ENCODE results near the gene SIX2. TPM values are rescaled to one million over a fixed set of nuclear protein-coding genes. Genes with fewer than 3 reads are reported as not detected.

Gene SIX2
- total and polyA plus RNA-seq, 2 of the 8 experiments (the other 6 are each of a cell fraction or from before 2014, with no cell fraction given) = 0.47 to 1.0 TPM

DNA sequence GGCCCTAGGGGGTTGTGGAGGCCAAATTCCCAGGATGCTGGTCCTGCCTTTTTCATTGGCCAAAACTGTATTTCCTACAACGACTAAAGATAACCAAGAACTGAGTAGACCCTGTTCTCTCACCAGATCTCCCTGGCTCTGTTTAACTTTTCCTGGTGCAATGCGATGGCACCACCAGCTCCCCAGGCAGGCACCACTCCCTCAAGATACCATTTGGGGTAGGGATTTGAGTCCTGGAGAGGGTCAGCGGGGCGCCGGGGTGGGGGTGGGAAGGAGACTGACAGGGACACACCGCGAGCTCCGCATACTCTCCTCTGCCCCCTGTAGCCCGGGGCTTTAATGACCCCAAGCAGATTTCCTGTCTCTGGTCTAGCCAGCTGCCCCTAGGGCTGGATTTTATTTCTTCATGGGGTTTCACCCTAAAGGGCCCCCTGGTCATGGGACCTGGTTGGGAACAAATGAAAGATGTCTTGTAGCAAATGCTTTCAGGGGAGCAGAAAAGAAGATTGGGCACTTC, 7.3 kb downstream of the SIX2 start (continued):
- TF ChIP-seq RXRA (IDR thresholded peaks at IDR 0.05; ENCODE audit: insufficient read depth, low read depth, low read length) = no peak
- TF ChIP-seq TAF7 (optimal IDR thresholded peaks at IDR 0.05; ENCODE audit: borderline replicate concordance, low read depth, low read length) = no peak
- 0 out of 2 replicates have a peak, but pooled peaks have one; percentile 30 for TF ChIP-seq CBX8 (IDR thresholded peaks at IDR 0.05; ENCODE audit: borderline replicate concordance, low read depth, low read length)
